ENCODE results near the gene PGM5.

DNA sequence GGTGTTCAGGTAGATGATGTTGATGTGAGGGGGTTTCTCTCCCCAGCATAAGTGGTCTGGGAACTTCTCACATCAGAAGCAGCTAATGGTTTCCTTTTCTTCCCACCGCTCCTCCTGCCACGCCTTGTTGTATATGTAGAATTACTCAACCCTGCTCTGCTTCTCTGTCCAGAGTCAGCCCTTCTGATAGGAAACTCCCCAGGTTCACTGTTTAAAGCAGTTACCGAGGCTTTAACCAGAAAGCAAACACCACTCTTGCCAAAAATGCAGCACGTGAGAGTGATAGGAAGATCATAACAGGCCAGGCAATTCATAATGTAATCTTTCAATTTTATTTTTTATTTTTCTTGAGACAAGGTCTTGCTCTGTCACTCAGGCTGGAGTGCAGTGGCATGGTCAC is 194.8 kb downstream of the PGM5 start:
- TF ChIP-seq, protein P1, sequence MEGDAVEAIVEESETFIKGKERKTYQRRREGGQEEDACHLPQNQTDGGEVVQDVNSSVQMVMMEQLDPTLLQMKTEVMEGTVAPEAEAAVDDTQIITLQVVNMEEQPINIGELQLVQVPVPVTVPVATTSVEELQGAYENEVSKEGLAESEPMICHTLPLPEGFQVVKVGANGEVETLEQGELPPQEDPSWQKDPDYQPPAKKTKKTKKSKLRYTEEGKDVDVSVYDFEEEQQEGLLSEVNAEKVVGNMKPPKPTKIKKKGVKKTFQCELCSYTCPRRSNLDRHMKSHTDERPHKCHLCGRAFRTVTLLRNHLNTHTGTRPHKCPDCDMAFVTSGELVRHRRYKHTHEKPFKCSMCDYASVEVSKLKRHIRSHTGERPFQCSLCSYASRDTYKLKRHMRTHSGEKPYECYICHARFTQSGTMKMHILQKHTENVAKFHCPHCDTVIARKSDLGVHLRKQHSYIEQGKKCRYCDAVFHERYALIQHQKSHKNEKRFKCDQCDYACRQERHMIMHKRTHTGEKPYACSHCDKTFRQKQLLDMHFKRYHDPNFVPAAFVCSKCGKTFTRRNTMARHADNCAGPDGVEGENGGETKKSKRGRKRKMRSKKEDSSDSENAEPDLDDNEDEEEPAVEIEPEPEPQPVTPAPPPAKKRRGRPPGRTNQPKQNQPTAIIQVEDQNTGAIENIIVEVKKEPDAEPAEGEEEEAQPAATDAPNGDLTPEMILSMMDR (IDR thresholded peaks at IDR 0.05 in 2 of 3, conservative IDR thresholded peaks at IDR 0.05 in 1 of 3; ENCODE audit: borderline replicate concordance in 1 of 3, insufficient read depth in 1 of 3, low read depth in 2 of 3, low read length in 2 of 3), result no peak
- TF ChIP-seq ZNF274 (IDR thresholded peaks at IDR 0.05; ENCODE audit: low read depth, low read length), result no peak
